ENCODE measurements around the gene IGSF1. TPM values are rescaled to one million over a fixed set of nuclear protein-coding genes. Genes with fewer than 3 reads are reported as not detected.
"Not testable (repeated sequence)": the region's sequence is repeated elsewhere in the genome, so short reads cannot be mapped to it uniquely, and the experiment has no call there.

The IGSF1 gene
- total and polyA plus RNA-seq, 9 of the 15 experiments (the other 6 are each of a cell fraction or from before 2014, with no cell fraction given), result 0.33 to 1.5 (median 1.0) TPM

- TF ChIP-seq NRF1 (conservative IDR thresholded peaks at IDR 0.05 in 1 of 2, IDR thresholded peaks at IDR 0.05 in 1 of 2) (peak; percentile 35 to 53; a peak in 2 of 4 replicates), NR2C1 (tag; IDR thresholded peaks at IDR 0.05) (peak; percentile 45; the same call in 1 of the 2 replicates)
- TF ChIP-seq NR2C1 (IDR thresholded peaks at IDR 0.05), result not testable (repeated sequence)
Observed at GRCh38 chrX:131250984-131251738, 37.9 kb downstream of the IGSF1 start (continued).

DNA sequence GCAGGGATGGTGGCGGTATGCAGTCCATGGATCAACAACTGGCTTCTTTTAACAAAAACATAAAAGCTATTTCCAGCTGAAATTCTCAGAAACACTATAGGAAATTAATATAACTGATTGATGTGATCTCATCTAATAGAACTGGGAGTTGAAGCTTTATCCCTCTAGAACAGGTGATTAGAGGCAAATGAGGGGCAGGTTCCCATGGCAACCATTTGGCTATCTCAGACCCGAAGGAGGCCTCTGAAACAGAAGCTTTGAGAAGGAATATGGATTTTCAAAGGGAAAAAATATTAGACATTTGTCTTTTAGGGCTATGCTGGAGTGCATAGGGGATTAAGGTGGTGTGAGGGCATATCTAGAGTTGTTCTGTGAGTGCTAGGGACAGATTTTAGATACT lies 50.0 kb downstream of the IGSF1 start:
- ATAC-seq (no peak), DNase-seq (ENCODE audit: extremely low read depth in 1 of 4, low spot score in 3 of 4) (no peak), FAIRE-seq (no peak)
- Histone ChIP-seq H3K9ac (ENCODE audit: insufficient read depth in 1 of 2, low read depth in 2 of 2, low read length in 2 of 2) (no peak overlapping the region), H3K27ac (ENCODE audit: extremely low read depth, low read depth, low read length) (no peak overlapping the region), H3K4me1 (replicated peaks in 1 of 2; ENCODE audit: control insufficient read depth in 2 of 2, insufficient read depth in 2 of 2, low read length in 2 of 2) (no peaks in the 10 kb centered on the region; a peak in 1 of 5 replicates), H3K9me1 (ENCODE audit: control insufficient read depth, insufficient read depth, low read length) (no peaks in the 10 kb centered on the region), H3K4me3 (no peak overlapping the region), H2AFZ (ENCODE audit: low read depth, low read length) (no peak overlapping the region), H3K9me3 (replicated peaks; ENCODE audit: control insufficient read depth, insufficient read depth, low read depth, low read length) (no peaks in the 10 kb centered on the region), H4K20me1 (replicated peaks; ENCODE audit: control insufficient read depth, insufficient read depth, low read length) (no peaks in the 10 kb centered on the region), H3K27me3 (ENCODE audit: control insufficient read depth in 2 of 2, insufficient read depth in 2 of 2, low read length in 2 of 2) (no peaks in the 10 kb centered on the region), H3K4me2 (ENCODE audit: insufficient read depth, low read length) (no peak overlapping the region), H3K36me3 (ENCODE audit: control insufficient read depth, insufficient read depth, low read length) (no peaks in the 10 kb centered on the region), H3K79me2 (ENCODE audit: control insufficient read depth, insufficient read depth, low read length) (no peaks in the 10 kb centered on the region)
- in situ Hi-C loops (cut with MboI), result no loop called here
- WGBS (ENCODE audit: insufficient coverage, low coverage, missing lambda C conversion rate), result 0% methylated on average over 2 of the region's 2 CpGs
- ChIA-PET POLR2A (interaction anchor here (0.6 kb wide), 1 partner anchor 195 kb away, joined by 3 read pairs; no protein-coding TSS in a partner anchor), CTCF (ENCODE audit: low intra/inter-chr PET ratio) (no interaction called here)
- BruUV-seq (replicated peaks), result no TSS peak
- TF ChIP-seq RFX1 (IDR thresholded peaks at IDR 0.05), result peak; percentile 53
- TF ChIP-seq PRPF4 (IDR thresholded peaks at IDR 0.05; ENCODE audit: insufficient read depth, low read depth, low read length, poor library complexity, severe bottlenecking), result no peak
- intact Hi-C loops (cut with micrococcal nuclease), result no loop called here

Data from K562 (cell line).